Measurements from ENCODE around the gene MYCN.
"Not testable (repeated sequence)": the region's sequence is repeated elsewhere in the genome, so short reads cannot be mapped to it uniquely, and the experiment has no call there.

MYCN gene

DNA sequence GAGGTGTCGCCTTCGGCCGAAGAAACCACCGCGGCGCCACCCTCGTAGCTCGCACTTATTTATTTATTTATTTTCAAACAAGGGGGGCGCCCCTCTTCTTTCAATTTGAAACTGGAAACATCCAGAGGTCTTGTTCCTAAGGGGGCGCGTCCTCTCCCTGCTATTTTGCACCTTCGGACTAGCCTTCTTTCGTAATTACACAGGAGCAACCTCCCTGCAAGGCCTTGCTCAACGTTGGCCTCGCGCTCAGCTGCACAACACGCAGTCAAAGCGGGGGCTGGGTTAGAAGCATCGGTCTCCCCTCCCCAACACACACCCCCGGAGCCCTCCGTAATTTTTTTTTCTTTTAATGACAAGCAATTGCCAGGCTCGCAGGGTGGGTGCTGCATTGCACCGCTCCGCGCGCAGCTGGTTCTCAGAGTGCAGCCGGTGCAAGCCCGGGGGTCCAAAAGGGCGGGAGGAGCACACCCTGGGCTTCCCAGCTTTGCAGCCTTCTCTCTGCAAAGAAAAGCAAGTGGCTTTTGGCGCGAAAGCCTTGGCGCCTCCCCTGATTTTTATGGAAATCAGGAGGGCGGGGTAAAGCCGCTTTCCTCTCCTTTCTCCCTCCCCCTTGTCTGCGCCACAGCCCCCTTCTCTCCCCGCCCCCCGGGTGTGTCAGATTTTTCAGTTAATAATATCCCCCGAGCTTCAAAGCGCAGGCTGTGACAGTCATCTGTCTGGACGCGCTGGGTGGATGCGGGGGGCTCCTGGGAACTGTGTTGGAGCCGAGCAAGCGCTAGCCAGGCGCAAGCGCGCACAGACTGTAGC, at the start of gene MYCN:
TSS of gene MYCN (plus strand) at position 697 of the 807 bp plus-strand sequence. CDS start 1,515 bp downstream, outside the sequence.
- no peak for DNase-seq (ENCODE audit: low read depth in 2 of 2)

GRCh38 chr2:15890936-15891905, 49.1 kb upstream of the MYCN start:
- DNase-seq (ENCODE audit: low read depth in 2 of 2) = no peak

- DNase-seq (ENCODE audit: low read depth in 2 of 2) = no peak
These were observed 48.0 kb upstream of the MYCN start for GRCh38 chr2:15892151-15892880.

DNA sequence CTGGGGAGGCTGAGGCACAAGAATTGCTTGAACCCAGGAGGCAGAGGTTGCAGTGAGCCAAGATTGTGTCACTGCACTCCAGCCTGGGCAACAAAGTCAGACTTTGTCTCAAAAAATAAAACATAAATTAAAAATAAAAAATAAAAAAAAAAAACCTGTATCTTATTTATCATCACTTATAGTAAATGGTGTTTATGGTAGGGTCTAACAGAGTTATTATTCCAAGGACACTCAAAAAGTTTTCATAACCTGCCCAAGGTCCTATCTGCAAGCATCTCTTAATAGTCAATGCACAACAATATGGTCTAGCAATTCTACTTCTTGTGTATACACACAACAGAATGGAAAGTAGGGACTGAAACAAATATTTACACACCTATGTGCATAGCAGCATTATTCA, 47.3 kb upstream of the MYCN start:
- DNase-seq (ENCODE audit: low read depth in 2 of 2) = no peak

DNA sequence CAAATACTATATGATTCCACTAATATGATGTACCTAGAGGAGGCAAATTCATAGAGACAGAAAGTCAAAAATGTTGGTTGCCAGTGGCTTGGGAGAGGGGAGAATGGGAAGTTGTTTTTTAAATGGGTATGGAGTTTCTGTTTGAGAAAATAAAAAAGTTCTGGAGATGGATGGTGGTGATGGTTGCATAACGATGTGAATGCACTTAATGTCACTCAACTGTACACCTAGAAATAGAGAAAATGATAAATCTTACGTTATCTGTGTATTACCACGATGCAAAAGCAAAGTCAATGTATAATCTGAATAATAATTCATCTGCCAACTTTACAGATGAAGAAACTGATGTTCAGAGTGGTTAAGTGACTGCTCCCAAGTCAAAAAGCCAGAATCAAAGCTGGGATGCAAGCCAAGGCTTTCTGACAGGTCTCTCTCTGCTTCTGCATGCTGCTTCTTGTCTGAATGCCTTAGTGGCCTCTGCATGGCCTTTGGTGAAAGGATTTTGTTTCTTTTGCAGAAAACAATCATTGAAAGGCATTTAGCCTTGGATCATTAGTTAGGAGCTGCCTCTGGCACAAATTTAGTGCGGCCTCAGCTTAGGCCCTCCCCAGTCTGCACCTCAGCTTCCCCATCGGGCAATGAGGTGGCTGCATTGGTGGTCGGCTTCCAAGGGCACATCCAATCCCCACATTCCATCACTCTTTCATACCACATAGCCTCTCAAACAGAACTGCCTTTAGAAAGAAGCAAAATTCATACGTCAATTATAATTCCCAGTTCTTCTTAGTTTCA, 46.5 kb upstream of the MYCN start:
- no peak for DNase-seq (ENCODE audit: low read depth in 2 of 2)

GRCh38 chr2:15894481-15895144, 45.7 kb upstream of the MYCN start:
- no peak for DNase-seq (ENCODE audit: low read depth in 2 of 2)

GRCh38 chr2:15895615-15896469, 44.5 kb upstream of the MYCN start:
- no peak for DNase-seq (ENCODE audit: low read depth in 2 of 2)

- no peak for DNase-seq (ENCODE audit: low read depth in 2 of 2)
These were observed 43.5 kb upstream of the MYCN start for GRCh38 chr2:15896859-15897258.

GRCh38 chr2:15897431-15898098, 42.8 kb upstream of the MYCN start:
- DNase-seq (ENCODE audit: low read depth in 2 of 2) = no peak

GRCh38 chr2:15899327-15899612, 41.1 kb upstream of the MYCN start:
- DNase-seq (ENCODE audit: low read depth in 2 of 2) = no peak

GRCh38 chr2:15899751-15900493, 40.4 kb upstream of the MYCN start:
- no peak for DNase-seq (ENCODE audit: low read depth in 2 of 2)

- DNase-seq (ENCODE audit: low read depth in 2 of 2) = no peak
These were observed 39.1 kb upstream of the MYCN start for GRCh38 chr2:15901095-15901807.

DNA sequence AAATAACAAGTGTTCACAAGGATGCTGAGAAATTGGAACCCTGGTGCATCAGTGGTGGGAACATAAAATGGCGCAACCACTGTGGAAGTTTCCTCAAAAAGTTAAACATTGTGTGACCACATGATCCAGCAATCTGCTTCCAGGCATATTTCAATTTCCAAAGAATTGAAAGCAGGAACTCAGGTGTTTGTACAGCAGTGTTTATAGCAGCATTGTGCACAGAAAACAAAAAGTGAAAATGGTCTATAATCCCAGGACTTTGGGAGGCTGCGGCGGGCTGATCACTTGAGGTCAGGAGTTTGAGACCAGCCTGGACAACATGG, 38.6 kb upstream of the MYCN start:
- no peak for DNase-seq (ENCODE audit: low read depth in 2 of 2)

DNA sequence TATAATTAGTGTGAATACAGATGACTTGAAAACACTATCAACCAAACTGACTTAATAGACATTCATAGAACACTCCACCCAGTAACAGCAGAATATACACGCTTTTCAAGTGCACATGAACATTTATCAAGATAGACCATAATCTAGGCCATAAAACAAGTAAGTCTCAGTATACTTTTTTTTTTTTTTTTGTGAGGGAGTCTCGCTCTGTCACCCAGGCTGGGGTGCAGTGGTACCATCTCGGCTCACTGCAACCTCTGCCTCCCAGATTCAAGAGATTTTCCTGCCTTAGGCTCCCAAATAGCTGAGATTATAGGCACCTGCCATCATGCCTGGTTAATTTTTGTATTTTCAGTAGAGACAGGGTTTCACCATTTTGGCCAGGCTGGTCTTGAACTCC, 36.4 kb upstream of the MYCN start:
- DNase-seq (ENCODE audit: low read depth in 2 of 2) = not testable (repeated sequence)

DNA sequence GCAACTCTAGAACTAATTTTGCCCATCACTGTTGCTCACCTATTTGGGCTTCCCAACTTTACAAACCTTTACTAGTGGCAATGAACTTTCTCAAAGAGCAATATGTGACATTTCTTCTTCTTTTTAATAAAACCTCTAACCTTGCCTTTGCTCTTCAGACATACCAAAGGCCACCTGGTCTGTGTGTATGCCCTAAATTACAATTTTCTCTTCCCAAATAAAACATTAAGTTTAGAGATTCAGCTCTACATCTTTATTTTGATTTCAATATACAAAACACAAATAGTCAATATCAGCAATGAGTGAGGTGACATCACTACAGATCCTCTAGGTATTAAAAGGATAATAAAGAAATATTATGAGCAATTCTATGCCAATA, 35.1 kb upstream of the MYCN start:
- DNase-seq (ENCODE audit: low read depth in 2 of 2) = no peak

DNA sequence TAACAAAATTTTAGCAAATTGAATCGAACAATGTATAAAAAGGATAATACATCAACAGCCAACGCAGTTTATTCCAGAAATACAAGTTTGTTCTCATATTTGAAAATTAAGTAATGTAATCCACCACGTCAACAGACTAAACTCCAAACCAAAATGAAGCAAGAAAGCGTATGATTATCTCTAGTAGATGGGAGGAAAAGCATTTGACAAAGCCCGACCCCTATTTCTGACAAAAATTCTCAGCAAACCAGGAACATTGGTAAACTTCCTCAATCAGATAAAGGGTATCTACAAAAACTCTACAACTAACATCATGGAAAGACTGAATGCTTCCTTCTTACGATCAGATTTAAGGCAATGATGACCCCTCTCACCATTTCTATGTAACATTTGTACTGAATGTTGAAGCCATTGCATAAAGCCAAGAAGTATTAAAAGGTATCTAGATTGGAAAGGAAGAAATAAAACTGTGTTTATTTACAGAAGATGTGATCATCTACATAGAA, 34.3 kb upstream of the MYCN start:
- no peak for DNase-seq (ENCODE audit: low read depth in 2 of 2)

DNA sequence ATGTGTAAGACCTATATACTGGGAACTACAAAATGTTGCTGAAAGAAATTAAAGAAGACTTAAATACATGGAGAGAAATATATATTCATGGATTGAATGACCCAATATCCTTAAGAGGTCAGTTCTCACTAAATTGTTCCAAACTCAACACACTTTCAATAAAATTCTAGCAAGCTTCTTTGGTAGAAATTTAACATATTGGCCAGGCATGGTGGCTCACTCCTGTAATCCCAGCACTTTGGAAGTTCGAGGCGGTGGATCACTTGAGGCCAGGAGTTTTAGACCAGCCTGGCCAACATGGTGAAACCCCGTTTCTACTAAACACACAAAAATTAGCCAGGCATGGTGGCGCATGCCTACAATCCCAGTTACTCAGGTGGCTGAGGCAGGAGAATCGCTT, 33.6 kb upstream of the MYCN start:
- no peak for DNase-seq (ENCODE audit: low read depth in 2 of 2)

Data from stimulated activated CD8-positive, alpha-beta memory T cell treated with anti-CD3 and anti-CD28 coated beads, Interleukin-7, amount 100 ng/mL, for 4 hours (primary cell).